GM18502 (cell line): ENCODE data around the gene RNASE13.
"Not testable (repeated sequence)": the region's sequence is repeated elsewhere in the genome, so short reads cannot be mapped to it uniquely, and the experiment has no call there.

Source experiments
- ATAC-seq: cut with Tn5 transposase; IDR thresholded peaks from one replicate; pipeline ENCODE4 v1.9.1; 2021; ENCODE audit warnings: mild to moderate bottlenecking; ENCODE audit not compliant: unreplicated experiment, poor library complexity

Gene RNASE13

GRCh38 chr14:20997564-20997963, 37.0 kb downstream of the RNASE13 start:
- no peak for ATAC-seq

- ATAC-seq: no peak
Observed at GRCh38 chr14:20997115-20997514, 37.5 kb downstream of the RNASE13 start.

GRCh38 chr14:20996521-20996920, 38.1 kb downstream of the RNASE13 start:
- no peak for ATAC-seq

GRCh38 chr14:20989787-20990600, 44.6 kb downstream of the RNASE13 start, which contains the start of gene METTL17:
Gene METTL17, plus strand, starts transcription at chr14:20989980. Its CDS starts 23 bp downstream, at chr14:20990003.
- ATAC-seq: peak; percentile 96

- ATAC-seq: no peak
Observed at GRCh38 chr14:20989471-20989786, 45.2 kb downstream of the RNASE13 start.

GRCh38 chr14:20988717-20989470, 45.7 kb downstream of the RNASE13 start:
- ATAC-seq: no peak

- no peak for ATAC-seq
Observed at GRCh38 chr14:20986811-20987210, 47.8 kb downstream of the RNASE13 start.

GRCh38 chr14:20985650-20986049, 49.0 kb downstream of the RNASE13 start:
- not testable (repeated sequence) for ATAC-seq
